GM12865 (cell line): Measurements from ENCODE around the gene C10orf105.

Source experiments
- DNase-seq: peaks from one replicate; pipeline ENCODE4 v3.0.0; 2010; ENCODE audit warnings: low read depth
- H3K4me3 ChIP-seq: 2 replicates; pipeline ENCODE4 v1.5.1; 2011; ENCODE audit warnings: mild to moderate bottlenecking, low read depth, low read length, control low read depth
- TF ChIP-seq, protein P1 (sequence below): IDR thresholded peaks from 2 replicates; pipeline ENCODE4 v1.5.1; 2011; ENCODE audit warnings: low read length, control low read depth, low read depth, inconsistent platforms; ENCODE audit not compliant: insufficient read depth; ENCODE audit errors: missing control alignments

C10orf105 gene

DNA sequence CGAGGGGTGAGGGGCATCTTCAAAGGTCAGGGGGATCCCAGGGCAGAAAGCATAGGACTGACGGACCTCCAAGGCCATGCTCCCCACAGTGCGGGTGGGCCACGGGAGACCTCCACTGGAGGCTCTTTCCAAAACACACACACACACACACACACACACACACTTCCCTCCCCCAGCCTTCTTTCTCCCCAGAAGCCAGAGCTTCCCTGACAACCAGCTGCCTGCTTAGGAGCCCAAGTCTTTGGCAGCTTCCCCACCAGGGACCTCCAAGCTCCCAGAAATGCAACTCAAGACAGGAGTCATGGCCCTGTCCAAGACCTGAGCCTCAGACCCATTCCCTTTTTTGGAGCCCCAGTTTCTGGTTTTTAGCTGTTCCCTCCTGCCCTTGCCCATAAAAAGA is 710 bp upstream of the C10orf105 start:
- H3K4me3 ChIP-seq: no peak overlapping the region
- TF ChIP-seq, protein P1, sequence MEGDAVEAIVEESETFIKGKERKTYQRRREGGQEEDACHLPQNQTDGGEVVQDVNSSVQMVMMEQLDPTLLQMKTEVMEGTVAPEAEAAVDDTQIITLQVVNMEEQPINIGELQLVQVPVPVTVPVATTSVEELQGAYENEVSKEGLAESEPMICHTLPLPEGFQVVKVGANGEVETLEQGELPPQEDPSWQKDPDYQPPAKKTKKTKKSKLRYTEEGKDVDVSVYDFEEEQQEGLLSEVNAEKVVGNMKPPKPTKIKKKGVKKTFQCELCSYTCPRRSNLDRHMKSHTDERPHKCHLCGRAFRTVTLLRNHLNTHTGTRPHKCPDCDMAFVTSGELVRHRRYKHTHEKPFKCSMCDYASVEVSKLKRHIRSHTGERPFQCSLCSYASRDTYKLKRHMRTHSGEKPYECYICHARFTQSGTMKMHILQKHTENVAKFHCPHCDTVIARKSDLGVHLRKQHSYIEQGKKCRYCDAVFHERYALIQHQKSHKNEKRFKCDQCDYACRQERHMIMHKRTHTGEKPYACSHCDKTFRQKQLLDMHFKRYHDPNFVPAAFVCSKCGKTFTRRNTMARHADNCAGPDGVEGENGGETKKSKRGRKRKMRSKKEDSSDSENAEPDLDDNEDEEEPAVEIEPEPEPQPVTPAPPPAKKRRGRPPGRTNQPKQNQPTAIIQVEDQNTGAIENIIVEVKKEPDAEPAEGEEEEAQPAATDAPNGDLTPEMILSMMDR: no peak
- DNase-seq: no peak

DNA sequence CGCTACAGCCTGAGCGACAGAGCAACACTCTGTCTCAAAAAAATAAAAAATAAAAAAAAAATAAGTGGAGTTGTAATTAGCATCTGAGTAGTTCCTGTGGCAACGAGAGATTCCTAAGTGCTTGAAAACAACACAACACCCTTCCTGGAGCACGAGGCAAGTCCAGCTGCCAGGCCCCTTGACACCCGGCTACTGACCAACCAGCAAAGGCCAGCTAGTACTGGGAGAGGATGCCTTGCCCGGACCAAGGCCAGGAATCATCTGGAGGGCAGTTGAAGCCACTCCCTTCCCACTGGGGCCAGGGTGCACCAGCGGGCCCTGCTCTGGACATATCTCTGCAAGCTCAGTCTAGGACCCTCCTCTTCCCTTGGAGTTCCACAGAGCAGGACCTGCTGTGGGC is 536 bp downstream of the C10orf105 start:
- no peak overlapping the region for H3K4me3 ChIP-seq
- no peak for DNase-seq
- TF ChIP-seq, protein P1: no peak

DNA sequence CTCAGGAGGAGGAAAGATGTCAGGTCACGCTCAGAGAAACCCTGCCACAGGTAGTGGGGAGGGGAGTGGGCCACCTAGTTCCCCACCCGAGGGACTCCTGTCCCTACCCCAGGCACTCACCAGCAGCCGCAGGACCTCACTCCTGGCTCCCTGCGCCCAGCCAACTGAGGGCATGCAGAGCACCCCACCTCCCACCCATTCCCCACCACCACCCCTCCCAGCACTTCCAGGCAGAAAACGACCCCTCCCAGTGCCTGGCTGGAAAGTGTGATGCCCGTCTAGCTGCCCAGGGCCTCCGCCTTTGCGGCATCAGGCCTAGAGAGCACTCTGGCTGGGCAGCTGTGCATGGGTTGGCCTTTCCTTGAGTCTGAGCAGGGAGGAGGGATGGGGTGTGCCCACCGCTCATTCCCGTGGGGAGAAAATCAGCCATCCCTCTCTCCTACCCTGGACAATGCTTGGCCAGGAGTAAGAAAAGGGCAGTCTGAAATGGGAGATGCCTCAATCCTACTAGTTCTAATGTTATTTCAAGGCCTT is 1.3 kb downstream of the C10orf105 start:
- no peak for DNase-seq
- H3K4me3 ChIP-seq: no peak overlapping the region
- TF ChIP-seq, protein P1: no peak

DNA sequence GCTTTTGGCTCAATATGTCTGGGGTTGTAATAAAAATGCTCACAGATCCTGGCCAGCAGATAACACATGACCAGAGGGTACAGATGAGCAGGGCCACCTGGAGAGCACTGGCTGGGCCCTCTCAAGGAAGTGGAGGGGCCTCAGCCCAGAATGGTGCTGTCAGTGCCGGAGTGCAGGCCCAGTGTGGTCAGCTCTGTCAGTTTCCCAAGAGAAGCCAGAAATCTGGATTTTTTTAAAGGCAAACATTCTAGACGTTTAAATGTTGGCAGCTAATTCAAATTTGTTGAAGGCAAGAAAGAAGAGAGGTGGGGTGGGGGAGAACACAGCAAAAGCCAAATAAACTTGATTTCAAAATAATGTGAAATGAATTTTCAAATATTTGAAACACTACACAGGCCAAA is 2.0 kb downstream of the C10orf105 start:
- TF ChIP-seq, protein P1: no peak
- H3K4me3 ChIP-seq: no peak overlapping the region
- DNase-seq: no peak

DNA sequence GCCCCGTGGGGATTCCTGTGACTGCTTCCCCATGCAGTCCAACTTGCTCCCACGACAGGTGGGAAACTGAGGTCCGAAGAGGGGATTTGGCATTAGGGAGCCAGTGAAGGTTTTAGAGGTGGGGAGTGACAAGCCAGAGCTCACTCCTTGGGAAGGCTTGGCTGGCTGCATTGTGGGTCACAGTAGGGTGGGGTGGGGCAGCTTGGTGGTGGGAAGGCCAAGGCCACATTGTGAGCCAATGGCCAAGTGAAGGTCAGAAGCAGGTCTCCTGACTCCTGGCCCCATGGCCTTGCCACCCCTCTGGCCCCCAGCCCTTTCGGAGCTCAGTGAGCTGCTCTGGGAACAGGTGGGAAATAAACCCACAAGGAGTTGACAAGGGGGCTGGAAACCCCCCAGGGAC is 2.5 kb downstream of the C10orf105 start:
- TF ChIP-seq, protein P1: no peak
- DNase-seq: no peak
- no peak overlapping the region for H3K4me3 ChIP-seq

DNA sequence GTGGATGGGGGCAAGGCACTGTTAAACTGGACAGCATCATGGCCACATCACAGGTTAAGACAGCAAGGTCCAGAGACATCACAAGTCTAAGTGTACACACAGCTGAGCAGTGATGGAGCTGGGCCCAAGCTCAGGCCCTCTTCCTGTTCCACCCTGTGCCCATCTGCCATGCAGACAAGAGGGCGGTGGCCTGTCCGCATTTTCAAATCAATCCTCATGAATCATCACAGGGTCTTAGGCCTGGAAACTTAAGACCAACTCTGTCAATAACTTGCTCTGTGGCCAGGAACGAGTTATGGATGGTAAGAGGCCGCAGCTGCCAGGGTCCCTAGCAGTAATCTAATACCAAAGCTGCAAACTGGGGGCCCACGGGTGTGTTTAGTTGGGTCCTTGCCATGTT is 3.2 kb downstream of the C10orf105 start:
- TF ChIP-seq, protein P1: no peak
- DNase-seq: no peak
- no peak overlapping the region for H3K4me3 ChIP-seq

DNA sequence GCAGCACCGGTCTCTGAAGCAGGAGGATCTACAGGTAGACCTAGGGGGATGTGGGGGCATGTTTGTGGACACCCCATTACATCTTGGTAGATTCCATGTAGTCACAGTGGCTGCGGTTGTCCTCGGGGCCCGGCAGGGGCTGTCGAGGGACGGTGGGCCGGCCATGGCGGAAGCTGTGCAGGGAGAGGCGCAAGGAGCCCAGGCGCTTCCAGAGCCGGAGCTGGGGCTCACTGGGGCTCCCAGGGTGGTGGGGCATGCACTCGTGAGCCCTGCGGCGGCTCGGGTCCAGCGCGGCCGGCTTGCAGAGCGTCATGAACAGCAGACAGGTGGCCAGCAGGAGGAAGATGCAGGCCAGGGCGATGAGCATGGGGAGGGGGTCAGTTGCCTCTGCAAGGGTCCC is 3.7 kb downstream of the C10orf105 start:
- no peak for DNase-seq
- TF ChIP-seq, protein P1: no peak

More for the DNA sequence above, 3.7 kb downstream of the C10orf105 start:
- no peak overlapping the region for H3K4me3 ChIP-seq
